Spleen (tissue), 7 donors: ENCODE results near the gene CNEP1R1.

Source experiments
- POLR2A ChIP-seq, 3 donors: fragments of 450-650 bp; IDR thresholded peaks; one replicate each; pipeline ENCODE4 v1.5.1; 2017; ENCODE audit warnings: antibody characterized with exemption in 3 of 3, mild to moderate bottlenecking in 1 of 3
- POLR2AphosphoS5 ChIP-seq, 3 donors: sonication (generic); formaldehyde crosslinking; IDR thresholded peaks; one replicate each; pipeline ENCODE4 v1.5.1; 2017; ENCODE audit warnings: antibody characterized with exemption in 3 of 3
- TF ChIP-seq, protein P1 (sequence below), 11 experiments: fragments of 200-600 bp in 7 of 11; fragments of 450-650 bp in 4 of 11; sonication (generic) in 4 of 11; IDR thresholded peaks in 8 of 11; conservative IDR thresholded peaks in 3 of 11; 1 replicate in 7 of 11; 2 replicates in 4 of 11; pipeline versions ENCODE4 v1.4.0 to v1.8.0; 2016 to 2021; ENCODE audit warnings: antibody characterized with exemption in 11 of 11, inconsistent platforms in 4 of 11, mild to moderate bottlenecking in 1 of 11
- donor health status: DM: no; HTN: no; CAD: no; lungs with moderate emphysema.
- donor health status: DM: no; HTN: no; CAD: no.
- donor health status: DM: no; HTN: no; CAD: no.

DNA sequence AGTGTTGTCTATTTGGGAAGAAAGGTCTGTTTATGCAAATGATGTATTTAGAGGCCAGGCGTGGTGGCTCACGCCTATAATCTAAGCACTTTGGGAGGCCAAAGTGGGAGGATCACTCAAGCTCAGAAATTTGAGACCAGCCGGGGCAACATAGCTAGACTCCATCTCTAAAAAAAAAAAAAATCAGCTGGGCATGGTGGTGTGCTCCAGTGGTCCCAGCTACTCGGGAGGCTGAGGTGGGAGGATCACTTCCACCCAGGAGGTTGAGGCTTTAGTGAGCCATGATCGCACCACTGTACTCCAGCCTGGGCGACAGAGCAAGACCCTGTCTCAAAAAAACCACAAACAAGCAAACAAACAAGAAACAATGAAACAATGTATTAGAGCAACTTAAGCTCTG is 21.8 kb downstream of the CNEP1R1 start:
- TF ChIP-seq, protein P1, sequence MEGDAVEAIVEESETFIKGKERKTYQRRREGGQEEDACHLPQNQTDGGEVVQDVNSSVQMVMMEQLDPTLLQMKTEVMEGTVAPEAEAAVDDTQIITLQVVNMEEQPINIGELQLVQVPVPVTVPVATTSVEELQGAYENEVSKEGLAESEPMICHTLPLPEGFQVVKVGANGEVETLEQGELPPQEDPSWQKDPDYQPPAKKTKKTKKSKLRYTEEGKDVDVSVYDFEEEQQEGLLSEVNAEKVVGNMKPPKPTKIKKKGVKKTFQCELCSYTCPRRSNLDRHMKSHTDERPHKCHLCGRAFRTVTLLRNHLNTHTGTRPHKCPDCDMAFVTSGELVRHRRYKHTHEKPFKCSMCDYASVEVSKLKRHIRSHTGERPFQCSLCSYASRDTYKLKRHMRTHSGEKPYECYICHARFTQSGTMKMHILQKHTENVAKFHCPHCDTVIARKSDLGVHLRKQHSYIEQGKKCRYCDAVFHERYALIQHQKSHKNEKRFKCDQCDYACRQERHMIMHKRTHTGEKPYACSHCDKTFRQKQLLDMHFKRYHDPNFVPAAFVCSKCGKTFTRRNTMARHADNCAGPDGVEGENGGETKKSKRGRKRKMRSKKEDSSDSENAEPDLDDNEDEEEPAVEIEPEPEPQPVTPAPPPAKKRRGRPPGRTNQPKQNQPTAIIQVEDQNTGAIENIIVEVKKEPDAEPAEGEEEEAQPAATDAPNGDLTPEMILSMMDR (IDR thresholded peaks at IDR 0.05 in 8 of 11, conservative IDR thresholded peaks at IDR 0.05 in 3 of 11), result no peak
- no peak for TF ChIP-seq POLR2A (IDR thresholded peaks at IDR 0.05)
- TF ChIP-seq POLR2AphosphoS5 (IDR thresholded peaks at IDR 0.05), result no peak
